ENCODE data around the gene NDFIP2. TPM values are rescaled to one million over a fixed set of nuclear protein-coding genes. Genes with fewer than 3 reads are reported as not detected.

The NDFIP2 gene
- total and polyA plus RNA-seq, 5 experiments from 2014 or later: 0.57 to 3.1 (median 1.9) TPM

DNA sequence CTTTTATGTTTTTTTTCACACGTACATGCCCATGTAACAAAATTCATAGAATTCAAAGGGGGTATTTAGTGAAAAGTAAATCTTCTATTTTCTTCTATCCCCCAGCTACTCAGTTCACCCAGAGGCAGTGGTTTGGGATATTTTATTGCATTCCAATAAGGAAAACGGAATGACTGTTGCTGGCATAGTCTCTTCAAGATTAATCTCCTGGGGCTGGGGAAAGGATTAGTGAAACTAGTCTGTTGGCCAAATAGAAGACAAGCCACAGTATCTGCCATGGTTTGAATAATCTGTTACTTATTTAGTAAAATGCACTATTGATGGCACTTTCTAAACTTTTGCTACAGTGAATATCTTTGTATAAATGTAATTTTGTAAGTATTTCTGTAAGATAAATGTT lies 122.0 kb downstream of the NDFIP2 start:
- ATAC-seq: no peak
- POLR2A ChIA-PET: no interaction called here
- no peak for DNase-seq
- no peaks in the 10 kb centered on the region for H3K36me3 Mint-ChIP-seq
- H3K4me1 Mint-ChIP-seq: no peaks in the 10 kb centered on the region
- H3K27ac Mint-ChIP-seq: no peak overlapping the region
- H3K9me3 Mint-ChIP-seq: peaks cover 0 to 4% (median 0%) of the 10 kb centered on the region in 9 donors
- no peak overlapping the region for H3K4me3 Mint-ChIP-seq
- peaks cover 0 to 10% (median 4%) of the 10 kb centered on the region in 5 donors for H3K27me3 Mint-ChIP-seq

GRCh38 chr13:79604752-79605151 lies 123.8 kb downstream of the NDFIP2 start:
- peaks cover 0 to 8% (median 3%) of the 10 kb centered on the region in 5 donors for H3K27me3 Mint-ChIP-seq
- POLR2A ChIA-PET: no interaction called here
- H3K9me3 Mint-ChIP-seq: peaks cover 0 to 10% (median 0%) of the 10 kb centered on the region in 9 donors
- H3K36me3 Mint-ChIP-seq: no peaks in the 10 kb centered on the region
- H3K27ac Mint-ChIP-seq: no peak overlapping the region
- ATAC-seq (no peak), DNase-seq (no peak)
- H3K4me1 Mint-ChIP-seq: no peaks in the 10 kb centered on the region
- H3K4me3 Mint-ChIP-seq: no peak overlapping the region

Other genes with a start within 250 kb of the NDFIP2 start
- 100 to 1,000 TPM; 138 to 142 TPM for gene RBM26, start 74.9 kb upstream of the NDFIP2 start, total RNA-seq
- 10 to 100 TPM; 14.1 to 17.0 (median 16.1) TPM for gene RBM26, start 74.9 kb upstream of the NDFIP2 start, polyA plus RNA-seq

All from naive thymus-derived CD8-positive, alpha-beta T cell (primary cell).